GM18505 (cell line): ENCODE measurements around the gene SYNDIG1L.

Source experiments
- ATAC-seq: cut with Tn5 transposase; IDR thresholded peaks from one replicate; pipeline ENCODE4 v1.9.1; 2021; ENCODE audit not compliant: unreplicated experiment
- POLR2A ChIP-seq: IDR thresholded peaks from 4 replicates; pipeline ENCODE4 v1.6.1; 2011; ENCODE audit warnings: borderline replicate concordance; ENCODE audit not compliant: insufficient read depth, insufficient read length; ENCODE audit errors: extremely low read depth

Gene SYNDIG1L

DNA sequence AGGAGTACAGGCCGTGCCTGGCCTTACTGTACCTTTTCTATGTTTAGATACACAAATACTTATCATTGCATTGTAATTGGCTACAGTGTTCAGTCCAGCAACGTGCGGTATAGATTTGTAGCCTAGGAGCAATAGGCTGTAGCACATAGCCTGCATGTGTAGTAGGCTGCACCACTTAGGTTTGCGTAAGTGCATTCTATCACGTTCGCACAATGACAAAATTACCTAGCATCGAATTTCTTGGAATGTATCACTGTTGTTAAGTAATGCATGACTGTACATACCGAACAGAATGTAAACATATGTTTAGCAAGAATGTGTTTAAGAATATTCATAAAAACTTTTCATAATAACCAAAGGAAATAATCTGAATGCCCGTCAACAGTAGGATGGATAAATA, 45.8 kb downstream of the SYNDIG1L start:
- ATAC-seq: no peak
- no peak for TF ChIP-seq POLR2A

GRCh38 chr14:74377976-74378690, 47.9 kb downstream of the SYNDIG1L start:
- no peak for ATAC-seq
- no peak for TF ChIP-seq POLR2A

- no peak for TF ChIP-seq POLR2A
- ATAC-seq: no peak
Observed at GRCh38 chr14:74368441-74368840, 57.6 kb downstream of the SYNDIG1L start.

DNA sequence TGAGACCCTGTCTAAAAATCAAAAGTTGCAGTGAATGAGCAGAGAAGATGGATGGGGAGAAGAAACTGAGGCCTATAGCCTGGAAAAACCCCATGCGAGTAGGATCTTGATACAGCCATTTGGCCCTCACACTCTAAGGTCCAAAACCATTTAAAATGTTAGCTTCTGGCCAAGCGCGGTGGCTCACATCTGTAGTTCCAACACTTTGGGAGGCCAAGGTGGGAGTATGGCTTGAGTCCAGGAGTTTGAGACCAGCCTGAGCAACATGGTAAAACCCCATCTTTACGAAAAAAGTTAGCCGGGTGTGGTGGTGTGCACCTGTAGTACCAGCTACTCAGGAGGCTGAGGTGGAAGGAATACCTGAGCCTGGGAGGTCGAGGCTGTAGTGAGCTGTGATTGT, 58.0 kb downstream of the SYNDIG1L start:
- TF ChIP-seq POLR2A: no peak
- no peak for ATAC-seq

GRCh38 chr14:74364271-74364880, 61.6 kb downstream of the SYNDIG1L start:
- TF ChIP-seq POLR2A: no peak
- ATAC-seq: no peak

DNA sequence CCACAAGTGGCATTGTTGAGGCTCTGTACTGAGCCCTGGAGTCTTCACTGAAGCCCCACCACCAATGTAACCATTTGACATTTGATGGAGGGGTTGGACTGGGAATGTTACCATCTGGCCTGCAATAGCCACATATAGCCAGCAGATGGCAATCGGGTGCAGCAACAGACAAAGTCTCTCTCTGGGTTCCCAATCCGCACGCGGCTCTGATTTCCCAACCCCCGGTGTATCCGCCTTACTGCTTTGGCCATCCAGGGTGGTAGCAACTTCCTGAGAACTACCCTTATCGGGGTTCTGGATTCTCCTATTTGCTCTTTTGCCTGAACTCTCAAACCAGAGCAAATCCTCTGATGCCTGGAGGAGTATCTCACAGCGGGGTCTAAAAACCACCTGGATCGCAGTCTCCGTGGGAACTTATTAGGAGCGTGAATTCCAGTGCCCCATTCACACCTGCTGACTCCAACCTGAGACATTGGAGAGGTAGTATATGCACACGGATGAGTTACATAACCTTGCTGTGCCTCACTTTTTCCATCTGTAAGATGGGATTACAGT, 63.6 kb downstream of the SYNDIG1L start:
- no peak for ATAC-seq
- TF ChIP-seq POLR2A: no peak

DNA sequence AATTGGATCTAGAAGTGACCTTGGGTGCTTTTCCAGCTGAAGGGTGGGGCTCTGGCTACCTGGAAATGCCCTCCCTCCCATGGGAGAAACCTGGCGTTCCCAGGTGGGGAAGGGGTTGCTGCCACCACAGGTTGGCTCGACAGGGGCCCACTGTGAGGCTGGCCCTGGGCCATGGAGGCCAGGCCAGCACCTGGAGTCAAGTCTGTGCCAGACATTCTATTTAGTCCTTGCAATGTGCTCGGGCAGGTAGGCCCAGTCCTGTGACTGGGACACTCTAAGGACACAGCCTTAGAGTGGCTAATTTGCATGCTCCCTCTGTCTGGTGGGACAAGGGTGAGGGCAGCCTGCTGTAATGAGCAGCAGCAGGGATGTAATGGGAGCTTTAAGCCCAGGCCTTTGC, 65.8 kb downstream of the SYNDIG1L start:
- no peak for TF ChIP-seq POLR2A
- no peak for ATAC-seq

GRCh38 chr14:74358176-74358829, 67.7 kb downstream of the SYNDIG1L start:
- no peak for ATAC-seq
- TF ChIP-seq POLR2A: no peak

DNA sequence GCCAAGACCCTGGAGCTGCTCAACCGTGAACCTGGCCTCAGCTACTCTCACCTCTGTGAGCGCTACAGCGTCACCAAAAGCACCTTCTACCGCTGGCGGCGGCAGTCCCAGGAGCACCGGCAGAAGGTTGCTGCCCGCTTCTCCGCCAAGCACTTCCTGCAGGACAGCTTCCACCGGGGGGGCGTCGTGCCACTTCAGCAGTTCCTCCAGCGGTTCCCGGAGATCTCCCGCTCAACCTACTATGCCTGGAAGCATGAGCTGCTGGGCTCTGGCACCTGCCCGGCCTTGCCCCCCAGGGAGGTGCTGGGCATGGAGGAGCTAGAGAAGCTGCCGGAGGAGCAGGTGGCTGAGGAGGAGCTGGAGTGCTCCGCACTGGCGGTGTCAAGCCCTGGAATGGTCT, 68.4 kb downstream of the SYNDIG1L start:
- ATAC-seq: no peak
- TF ChIP-seq POLR2A: no peak

DNA sequence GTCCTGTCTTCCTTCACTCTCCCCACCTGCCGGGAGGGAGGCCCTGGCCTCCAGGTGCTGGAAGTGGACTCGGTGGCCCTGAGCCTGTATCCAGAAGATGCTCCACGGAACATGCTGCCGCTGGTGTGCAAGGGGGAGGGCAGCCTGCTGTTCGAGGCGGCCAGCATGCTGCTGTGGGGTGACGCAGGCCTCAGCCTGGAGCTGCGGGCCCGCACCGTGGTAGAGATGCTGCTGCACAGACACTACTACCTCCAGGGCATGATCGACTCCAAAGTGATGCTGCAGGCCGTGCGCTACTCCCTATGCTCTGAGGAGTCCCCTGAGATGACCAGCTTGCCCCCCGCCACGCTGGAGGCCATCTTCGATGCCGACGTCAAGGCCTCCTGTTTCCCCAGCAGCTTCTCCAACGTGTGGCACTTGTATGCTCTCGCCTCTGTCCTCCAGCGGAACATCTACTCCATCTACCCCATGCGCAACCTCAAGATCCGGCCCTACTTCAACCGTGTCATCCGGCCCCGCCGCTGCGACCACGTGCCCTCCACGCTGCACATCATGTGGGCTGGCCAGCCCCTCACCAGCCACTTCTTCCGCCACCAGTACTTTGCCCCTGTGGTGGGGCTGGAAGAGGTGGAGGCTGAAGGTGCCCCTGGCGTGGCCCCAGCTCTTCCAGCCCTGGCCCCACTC, 69.0 kb downstream of the SYNDIG1L start:
- ATAC-seq: no peak
- no peak for TF ChIP-seq POLR2A
